Adrenal gland (tissue), 12 donors: ENCODE results near the gene TDRD12. TPM values are rescaled to one million over a fixed set of nuclear protein-coding genes. Genes with fewer than 3 reads are reported as not detected.
"Not testable (repeated sequence)": the region's sequence is repeated elsewhere in the genome, so short reads cannot be mapped to it uniquely, and the experiment has no call there.

Experiments used
- DNase-seq, 7 donors: peaks; one replicate each; pipeline ENCODE4 v3.0.0-alpha.2; 2019 to 2020
- H3K27ac ChIP-seq, 5 donors: fragments of 200-600 bp; sonication (generic) in 4 of 5; 1 replicate in 3 of 5; 2 replicates in 2 of 5; pipeline versions ENCODE4 v1.5.1 to v1.8.0; 2016 to 2020; ENCODE audit warnings: mild to moderate bottlenecking in 1 of 5
- H3K27me3 ChIP-seq: fragments of 200-600 bp; 2 replicates; pipeline ENCODE4 v1.8.0; 2021
- H3K36me3 ChIP-seq, 2 donors: fragments of 200-600 bp; replicated peaks in 1 of 2; 1 replicate in 1 of 2; 2 replicates in 1 of 2; pipeline versions ENCODE4 v1.5.1 to v1.8.0; 2018 to 2022
- H3K4me1 ChIP-seq, 2 donors: fragments of 200-600 bp; replicated peaks in 1 of 2; 1 replicate in 1 of 2; 2 replicates in 1 of 2; pipeline versions ENCODE4 v1.5.1 to v1.8.0; 2018 to 2021
- H3K4me3 ChIP-seq, 4 donors: fragments of 200-600 bp; sonication (generic) in 3 of 4; one replicate each; pipeline ENCODE4 v1.5.1; 2016 to 2018
- H3K9me3 ChIP-seq, 3 donors: fragments of 200-600 bp; sonication (generic) in 1 of 3; replicated peaks in 1 of 3; 1 replicate in 2 of 3; 2 replicates in 1 of 3; pipeline versions ENCODE4 v1.5.1 to v1.8.0; 2016 to 2021
- POLR2A ChIP-seq, 2 donors: fragments of 450-650 bp; IDR thresholded peaks; one replicate each; pipeline ENCODE4 v1.6.1; 2017; ENCODE audit warnings: antibody characterized with exemption in 2 of 2, mild to moderate bottlenecking in 2 of 2, moderate library complexity in 1 of 2
- WGBS, 4 donors: extraction: QIAGEN DNeasy Blood & Tissue Kit in 2 of 4; methylation state at CpG; one replicate each; pipeline versions ENCODE4 v1.1.5 to v1.1.7; 2013 to 2017; 5-methylcytosine and 5-hydroxymethylcytosine counted together
- intact Hi-C, 2 donors: fragments of 100-400 bp; cut with DNase I; formaldehyde crosslinking; loops; one replicate each; pipeline versions ENCODE4 v1.14.1 to v1.15.0; 2022 to 2023
- polyA plus RNA-seq, 3 donors: library from polyadenylated mRNA; stranded (reverse); fragments of 200-250 nt in 2 of 3; fragments of 350-450 nt in 1 of 3; fragmentation: Illumina TruSeq in 1 of 3; extraction: RNeasy Lipid Tissue Mini Kit (QIAGEN cat#74804) in 1 of 3; gene quantifications; one replicate each; pipeline ENCODE4 v1.2.3, GENCODE V29; 2013 to 2014
- total RNA-seq, 9 donors: library from RNA; depleted of rRNA in 4 of 9; stranded (reverse); fragments of >200 nt in 4 of 9; fragments of 120-200 nt in 1 of 9; fragmentation: NEBNext Ultra II Directional in 1 of 9; extraction: Animal tissue kit (Norgen Biotek cat#: 25700) in 1 of 9; gene quantifications; one replicate each; pipeline versions ENCODE4 v1.1.0 to v1.2.4, GENCODE V29; 2013 to 2023
- TF ChIP-seq, protein P1 (sequence below), 6 experiments: fragments of 450-650 bp in 4 of 6; fragments of 200-600 bp in 2 of 6; sonication (generic) in 1 of 6; IDR thresholded peaks; 1 replicate in 5 of 6; 2 replicates in 1 of 6; pipeline versions ENCODE4 v1.5.1 to v1.8.0; 2016 to 2021; ENCODE audit warnings: antibody characterized with exemption in 6 of 6, mild to moderate bottlenecking in 2 of 6, moderate library complexity in 1 of 6
- donor health status: healthy with polysubstance abuse.
- donor health status: Bipolar disorder and iron deficiency.
- donor health status: DM: yes; HTN: yes; CAD: no.
- donor health status: DM: no; HTN: no; CAD: no.
- donor health status: DM: no; HTN: no; CAD: no.
- donor health status: DM: yes; HTN: yes; CAD: no.

The TDRD12 gene
- total and polyA plus RNA-seq, 12 donors: 0.08 to 3.7 (median 1.1) TPM; not detected in 2

- Histone ChIP-seq H3K36me3 (peaks cover 0 to 11% of the 10 kb centered on the region in 2 donors), H3K4me1 (peaks cover 29 to 59% of the 10 kb centered on the region in 2 donors), H3K27ac (peak overlapping the region in 3 of 5 donors; percentile 29 to 68 (median 61))
- DNase-seq: peak; percentile 54 to 90 (median 76)
- intact Hi-C loops, H3K4me3 ChIP-seq, H3K9me3 ChIP-seq, H3K27me3 ChIP-seq: not testable (repeated sequence)
- WGBS, 4 donors: 28 to 50% (median 36%) methylated on average over 3 of the region's 3 CpGs
These were observed 22.8 kb upstream of the TDRD12 start for GRCh38 chr19:32696771-32697170.

- H3K4me3 ChIP-seq, H3K27me3 ChIP-seq, intact Hi-C loops, DNase-seq, H3K27ac ChIP-seq: not testable (repeated sequence)
- Histone ChIP-seq H3K9me3 (peaks cover 0 to 11% (median 6%) of the 10 kb centered on the region in 3 donors), H3K4me1 (peaks cover 6 to 35% of the 10 kb centered on the region in 2 donors), H3K36me3 (peaks cover 0 to 15% of the 10 kb centered on the region in 2 donors)
- 91 to 98% (median 97%) methylated on average over 7 of the region's 7 CpGs for WGBS, 4 donors
These were observed 19.4 kb upstream of the TDRD12 start for GRCh38 chr19:32700129-32700528.

- intact Hi-C loops: no loop called here
- Histone ChIP-seq H3K4me3 (no peak overlapping the region), H3K36me3 (peaks cover 0 to 15% of the 10 kb centered on the region in 2 donors), H3K4me1 (peaks cover 0 to 16% of the 10 kb centered on the region in 2 donors), H3K27ac (no peak overlapping the region), H3K9me3 (peaks cover 0 to 11% (median 6%) of the 10 kb centered on the region in 3 donors), H3K27me3 (no peaks in the 10 kb centered on the region)
- WGBS, 4 donors: 45 to 64% (median 54%) methylated on average over 5 of the region's 5 CpGs
- no peak for TF ChIP-seq POLR2A (IDR thresholded peaks at IDR 0.05)
- TF ChIP-seq, protein P1, sequence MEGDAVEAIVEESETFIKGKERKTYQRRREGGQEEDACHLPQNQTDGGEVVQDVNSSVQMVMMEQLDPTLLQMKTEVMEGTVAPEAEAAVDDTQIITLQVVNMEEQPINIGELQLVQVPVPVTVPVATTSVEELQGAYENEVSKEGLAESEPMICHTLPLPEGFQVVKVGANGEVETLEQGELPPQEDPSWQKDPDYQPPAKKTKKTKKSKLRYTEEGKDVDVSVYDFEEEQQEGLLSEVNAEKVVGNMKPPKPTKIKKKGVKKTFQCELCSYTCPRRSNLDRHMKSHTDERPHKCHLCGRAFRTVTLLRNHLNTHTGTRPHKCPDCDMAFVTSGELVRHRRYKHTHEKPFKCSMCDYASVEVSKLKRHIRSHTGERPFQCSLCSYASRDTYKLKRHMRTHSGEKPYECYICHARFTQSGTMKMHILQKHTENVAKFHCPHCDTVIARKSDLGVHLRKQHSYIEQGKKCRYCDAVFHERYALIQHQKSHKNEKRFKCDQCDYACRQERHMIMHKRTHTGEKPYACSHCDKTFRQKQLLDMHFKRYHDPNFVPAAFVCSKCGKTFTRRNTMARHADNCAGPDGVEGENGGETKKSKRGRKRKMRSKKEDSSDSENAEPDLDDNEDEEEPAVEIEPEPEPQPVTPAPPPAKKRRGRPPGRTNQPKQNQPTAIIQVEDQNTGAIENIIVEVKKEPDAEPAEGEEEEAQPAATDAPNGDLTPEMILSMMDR (IDR thresholded peaks at IDR 0.05): no peak
- DNase-seq: peak in 1 of 7 donors; percentile 38
These were observed 17.6 kb upstream of the TDRD12 start for GRCh38 chr19:32702010-32702409.

DNA sequence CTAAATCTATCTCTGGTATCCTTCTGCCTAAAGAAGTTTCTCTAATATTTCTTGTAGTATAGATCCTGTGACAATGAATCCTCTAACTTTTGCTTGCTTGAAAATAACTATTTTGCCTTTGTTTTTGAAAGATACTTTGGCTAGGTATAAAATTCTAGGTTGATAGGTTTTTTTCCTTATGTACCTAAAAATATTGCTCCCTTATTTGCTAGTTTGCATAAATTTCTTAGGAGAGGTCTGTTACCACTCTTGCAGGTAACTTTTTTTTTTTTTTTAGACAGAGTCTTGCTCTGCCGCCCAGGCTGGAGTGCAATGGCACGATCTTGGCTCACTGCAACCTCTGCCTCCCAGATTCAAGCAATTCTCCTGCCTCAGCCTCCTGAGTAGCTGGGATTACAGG, 15.6 kb upstream of the TDRD12 start:
- DNase-seq, intact Hi-C loops, H3K27ac ChIP-seq, H3K4me3 ChIP-seq, H3K36me3 ChIP-seq, H3K27me3 ChIP-seq, H3K4me1 ChIP-seq: not testable (repeated sequence)
- 97 to 100% (median 99%) methylated on average over 2 of the region's 2 CpGs for WGBS, 4 donors
- H3K9me3 ChIP-seq: peaks cover 0 to 11% (median 6%) of the 10 kb centered on the region in 3 donors

- no peaks in the 10 kb centered on the region for H3K27me3 ChIP-seq
- H3K9me3 ChIP-seq: peaks cover 0 to 11% (median 6%) of the 10 kb centered on the region in 3 donors
- peaks cover 0 to 28% of the 10 kb centered on the region in 2 donors for H3K36me3 ChIP-seq
- TF ChIP-seq POLR2A (IDR thresholded peaks at IDR 0.05): no peak
- TF ChIP-seq, protein P1 (IDR thresholded peaks at IDR 0.05): no peak
- no peaks in the 10 kb centered on the region for H3K4me1 ChIP-seq
- no peak overlapping the region for H3K4me3 ChIP-seq
- intact Hi-C loops: no loop called here
- peak in 1 of 7 donors; percentile 39 for DNase-seq
- no peak overlapping the region for H3K27ac ChIP-seq
- 69 to 80% (median 72%) methylated on average over 3 of the region's 3 CpGs for WGBS, 4 donors
These were observed 11.1 kb upstream of the TDRD12 start for GRCh38 chr19:32708457-32708856.

GRCh38 chr19:32709032-32709431, 10.5 kb upstream of the TDRD12 start:
- no peaks in the 10 kb centered on the region for H3K4me1 ChIP-seq
- WGBS, 4 donors: 89 to 97% (median 96%) methylated on average over 5 of the region's 5 CpGs
- no peak overlapping the region for H3K27ac ChIP-seq
- DNase-seq: peak in 1 of 7 donors; percentile 14
- peaks cover 0 to 32% of the 10 kb centered on the region in 2 donors for H3K36me3 ChIP-seq
- H3K27me3 ChIP-seq: no peaks in the 10 kb centered on the region
- intact Hi-C loops: no loop called here
- peaks cover 0 to 6% (median 2%) of the 10 kb centered on the region in 3 donors for H3K9me3 ChIP-seq
- no peak overlapping the region for H3K4me3 ChIP-seq
- TF ChIP-seq, protein P1 (IDR thresholded peaks at IDR 0.05): no peak
- TF ChIP-seq POLR2A (IDR thresholded peaks at IDR 0.05): no peak
